Activated CD8-positive, alpha-beta memory T cell treated with anti-CD3 and anti-CD28 coated beads for 48 hours (primary cell): ENCODE measurements around the gene IQCE.
"Not testable (repeated sequence)": the region's sequence is repeated elsewhere in the genome, so short reads cannot be mapped to it uniquely, and the experiment has no call there.

Experiments
- DNase-seq, 3 experiments: peaks; one replicate each; pipeline ENCODE4 v3.0.0-alpha.2; 2020; ENCODE audit warnings: low read depth in 2 of 3, low spot score in 2 of 3

IQCE gene

GRCh38 chr7:2575733-2576340 lies 17.1 kb downstream of the IQCE start:
- no peak for DNase-seq

GRCh38 chr7:2576742-2577491 lies 18.1 kb downstream of the IQCE start:
- no peak for DNase-seq

GRCh38 chr7:2577914-2578680 lies 19.3 kb downstream of the IQCE start:
- no peak for DNase-seq

GRCh38 chr7:2580636-2581035 lies 21.9 kb downstream of the IQCE start:
- DNase-seq: no peak

- DNase-seq: no peak
Observed at GRCh38 chr7:2582006-2582735, 23.4 kb downstream of the IQCE start.

GRCh38 chr7:2583798-2584580 lies 25.2 kb downstream of the IQCE start:
- DNase-seq: no peak

GRCh38 chr7:2585446-2585845 lies 26.7 kb downstream of the IQCE start:
- no peak for DNase-seq

GRCh38 chr7:2586326-2587020 lies 27.7 kb downstream of the IQCE start:
- no peak for DNase-seq

GRCh38 chr7:2587134-2587533 lies 28.4 kb downstream of the IQCE start:
- DNase-seq: no peak

- DNase-seq: no peak
Observed at GRCh38 chr7:2587778-2588177, 29.0 kb downstream of the IQCE start.

GRCh38 chr7:2589341-2589740 lies 30.6 kb downstream of the IQCE start:
- no peak for DNase-seq

GRCh38 chr7:2589941-2590340 lies 31.2 kb downstream of the IQCE start:
- DNase-seq: not testable (repeated sequence)

GRCh38 chr7:2592375-2592865 lies 33.6 kb downstream of the IQCE start:
- DNase-seq: no peak

- no peak for DNase-seq
Observed at GRCh38 chr7:2593036-2593727, 34.4 kb downstream of the IQCE start.

- no peak for DNase-seq
Observed at GRCh38 chr7:2594599-2594998, 35.8 kb downstream of the IQCE start.

GRCh38 chr7:2595258-2595860 lies 36.6 kb downstream of the IQCE start:
- no peak for DNase-seq

GRCh38 chr7:2596464-2597272 lies 37.9 kb downstream of the IQCE start:
- no peak for DNase-seq

GRCh38 chr7:2597273-2597640 lies 38.5 kb downstream of the IQCE start:
- no peak for DNase-seq
